ENCODE data around the gene TUBGCP3.

TUBGCP3 gene

GRCh38 chr13:112450904-112451240, 137.1 kb downstream of the TUBGCP3 start:
- peaks cover 8% of the 10 kb centered on the region for H3K27me3 ChIP-seq (ENCODE audit: control insufficient read depth, insufficient read depth, low read length)

GRCh38 chr13:112450118-112450903, 137.6 kb downstream of the TUBGCP3 start:
- Histone ChIP-seq H3K4me3 (ENCODE audit: low read length) (no peak overlapping the region), H3K27me3 (ENCODE audit: control insufficient read depth, insufficient read depth, low read length) (peaks cover 13% of the 10 kb centered on the region), H3K4me1 (ENCODE audit: control insufficient read depth, insufficient read depth, low read length) (no peaks in the 10 kb centered on the region), H3K9me3 (ENCODE audit: control insufficient read depth, low read length) (no peaks in the 10 kb centered on the region), H3K9ac (ENCODE audit: low read length) (no peak overlapping the region), H3K36me3 (ENCODE audit: control insufficient read depth, insufficient read depth, low read length) (no peaks in the 10 kb centered on the region)

More at GRCh38 chr13:112450904-112451240, 137.1 kb downstream of the TUBGCP3 start:
- Histone ChIP-seq H3K36me3 (ENCODE audit: control insufficient read depth, insufficient read depth, low read length) (no peaks in the 10 kb centered on the region), H3K4me3 (ENCODE audit: low read length) (no peak overlapping the region), H3K4me1 (ENCODE audit: control insufficient read depth, insufficient read depth, low read length) (no peaks in the 10 kb centered on the region), H3K9me3 (ENCODE audit: control insufficient read depth, low read length) (no peaks in the 10 kb centered on the region), H3K9ac (ENCODE audit: low read length) (no peak overlapping the region)

- no peak overlapping the region for H3K4me3 ChIP-seq (ENCODE audit: low read length)
- no peaks in the 10 kb centered on the region for H3K9me3 ChIP-seq (ENCODE audit: control insufficient read depth, low read length)
- H3K4me1 ChIP-seq (ENCODE audit: control insufficient read depth, insufficient read depth, low read length): no peaks in the 10 kb centered on the region
- H3K36me3 ChIP-seq (ENCODE audit: control insufficient read depth, insufficient read depth, low read length): no peaks in the 10 kb centered on the region
- H3K27me3 ChIP-seq (ENCODE audit: control insufficient read depth, insufficient read depth, low read length): peaks cover 20% of the 10 kb centered on the region
- H3K9ac ChIP-seq (ENCODE audit: low read length): no peak overlapping the region
Observed at GRCh38 chr13:112449545-112449930, 138.4 kb downstream of the TUBGCP3 start.

- H3K4me3 ChIP-seq (ENCODE audit: low read length): no peak overlapping the region
Observed at GRCh38 chr13:112448621-112449544, 139.1 kb downstream of the TUBGCP3 start.

GRCh38 chr13:112447761-112448603, 140.0 kb downstream of the TUBGCP3 start:
- H3K9ac ChIP-seq (ENCODE audit: low read length): no peak overlapping the region
- H3K36me3 ChIP-seq (ENCODE audit: control insufficient read depth, insufficient read depth, low read length): no peaks in the 10 kb centered on the region
- H3K9me3 ChIP-seq (ENCODE audit: control insufficient read depth, low read length): no peaks in the 10 kb centered on the region
- H3K27me3 ChIP-seq (ENCODE audit: control insufficient read depth, insufficient read depth, low read length): peaks cover 35% of the 10 kb centered on the region
- H3K4me3 ChIP-seq (ENCODE audit: low read length): no peak overlapping the region
- H3K4me1 ChIP-seq (ENCODE audit: control insufficient read depth, insufficient read depth, low read length): no peaks in the 10 kb centered on the region

More at GRCh38 chr13:112448621-112449544, 139.1 kb downstream of the TUBGCP3 start:
- Histone ChIP-seq H3K36me3 (ENCODE audit: control insufficient read depth, insufficient read depth, low read length) (no peaks in the 10 kb centered on the region), H3K4me1 (ENCODE audit: control insufficient read depth, insufficient read depth, low read length) (no peaks in the 10 kb centered on the region), H3K9me3 (ENCODE audit: control insufficient read depth, low read length) (no peaks in the 10 kb centered on the region), H3K9ac (ENCODE audit: low read length) (no peak overlapping the region), H3K27me3 (ENCODE audit: control insufficient read depth, insufficient read depth, low read length) (peaks cover 26% of the 10 kb centered on the region)

GRCh38 chr13:112447306-112447705, 140.6 kb downstream of the TUBGCP3 start:
- Histone ChIP-seq H3K9me3 (ENCODE audit: control insufficient read depth, low read length) (no peaks in the 10 kb centered on the region), H3K4me1 (ENCODE audit: control insufficient read depth, insufficient read depth, low read length) (no peaks in the 10 kb centered on the region), H3K4me3 (ENCODE audit: low read length) (no peak overlapping the region), H3K27me3 (ENCODE audit: control insufficient read depth, insufficient read depth, low read length) (peaks cover 40% of the 10 kb centered on the region), H3K36me3 (ENCODE audit: control insufficient read depth, insufficient read depth, low read length) (no peaks in the 10 kb centered on the region), H3K9ac (ENCODE audit: low read length) (no peak overlapping the region)

- peaks cover 40% of the 10 kb centered on the region for H3K27me3 ChIP-seq (ENCODE audit: control insufficient read depth, insufficient read depth, low read length)
- no peaks in the 10 kb centered on the region for H3K4me1 ChIP-seq (ENCODE audit: control insufficient read depth, insufficient read depth, low read length)
- H3K9ac ChIP-seq (ENCODE audit: low read length): no peak overlapping the region
- H3K9me3 ChIP-seq (ENCODE audit: control insufficient read depth, low read length): no peaks in the 10 kb centered on the region
- H3K4me3 ChIP-seq (ENCODE audit: low read length): no peak overlapping the region
- no peaks in the 10 kb centered on the region for H3K36me3 ChIP-seq (ENCODE audit: control insufficient read depth, insufficient read depth, low read length)
Observed at GRCh38 chr13:112446867-112447266, 141.1 kb downstream of the TUBGCP3 start.

GRCh38 chr13:112446347-112446861, 141.5 kb downstream of the TUBGCP3 start:
- H3K36me3 ChIP-seq (ENCODE audit: control insufficient read depth, insufficient read depth, low read length): no peaks in the 10 kb centered on the region
- H3K9me3 ChIP-seq (ENCODE audit: control insufficient read depth, low read length): no peaks in the 10 kb centered on the region
- peaks cover 42% of the 10 kb centered on the region for H3K27me3 ChIP-seq (ENCODE audit: control insufficient read depth, insufficient read depth, low read length)
- H3K4me1 ChIP-seq (ENCODE audit: control insufficient read depth, insufficient read depth, low read length): no peaks in the 10 kb centered on the region
- H3K9ac ChIP-seq (ENCODE audit: low read length): no peak overlapping the region
- H3K4me3 ChIP-seq (ENCODE audit: low read length): no peak overlapping the region

- peaks cover 42% of the 10 kb centered on the region for H3K27me3 ChIP-seq (ENCODE audit: control insufficient read depth, insufficient read depth, low read length)
Observed at GRCh38 chr13:112445411-112446271, 142.3 kb downstream of the TUBGCP3 start.

GRCh38 chr13:112444416-112445399, 143.2 kb downstream of the TUBGCP3 start:
- H3K27me3 ChIP-seq (ENCODE audit: control insufficient read depth, insufficient read depth, low read length): peaks cover 45% of the 10 kb centered on the region

More at GRCh38 chr13:112445411-112446271, 142.3 kb downstream of the TUBGCP3 start:
- no peak overlapping the region for H3K4me3 ChIP-seq (ENCODE audit: low read length)
- no peaks in the 10 kb centered on the region for H3K36me3 ChIP-seq (ENCODE audit: control insufficient read depth, insufficient read depth, low read length)
- H3K9ac ChIP-seq (ENCODE audit: low read length): no peak overlapping the region
- no peaks in the 10 kb centered on the region for H3K9me3 ChIP-seq (ENCODE audit: control insufficient read depth, low read length)
- no peaks in the 10 kb centered on the region for H3K4me1 ChIP-seq (ENCODE audit: control insufficient read depth, insufficient read depth, low read length)

More at GRCh38 chr13:112444416-112445399, 143.2 kb downstream of the TUBGCP3 start:
- Histone ChIP-seq H3K4me3 (ENCODE audit: low read length) (no peak overlapping the region), H3K36me3 (ENCODE audit: control insufficient read depth, insufficient read depth, low read length) (no peaks in the 10 kb centered on the region), H3K9me3 (ENCODE audit: control insufficient read depth, low read length) (no peaks in the 10 kb centered on the region), H3K9ac (ENCODE audit: low read length) (no peak overlapping the region), H3K4me1 (ENCODE audit: control insufficient read depth, insufficient read depth, low read length) (no peaks in the 10 kb centered on the region)
